Measurements from ENCODE around the gene AMFR.

The AMFR gene

GRCh38 chr16:56367764-56368163 is 57.6 kb downstream of the AMFR start:
- TF ChIP-seq, protein P1, sequence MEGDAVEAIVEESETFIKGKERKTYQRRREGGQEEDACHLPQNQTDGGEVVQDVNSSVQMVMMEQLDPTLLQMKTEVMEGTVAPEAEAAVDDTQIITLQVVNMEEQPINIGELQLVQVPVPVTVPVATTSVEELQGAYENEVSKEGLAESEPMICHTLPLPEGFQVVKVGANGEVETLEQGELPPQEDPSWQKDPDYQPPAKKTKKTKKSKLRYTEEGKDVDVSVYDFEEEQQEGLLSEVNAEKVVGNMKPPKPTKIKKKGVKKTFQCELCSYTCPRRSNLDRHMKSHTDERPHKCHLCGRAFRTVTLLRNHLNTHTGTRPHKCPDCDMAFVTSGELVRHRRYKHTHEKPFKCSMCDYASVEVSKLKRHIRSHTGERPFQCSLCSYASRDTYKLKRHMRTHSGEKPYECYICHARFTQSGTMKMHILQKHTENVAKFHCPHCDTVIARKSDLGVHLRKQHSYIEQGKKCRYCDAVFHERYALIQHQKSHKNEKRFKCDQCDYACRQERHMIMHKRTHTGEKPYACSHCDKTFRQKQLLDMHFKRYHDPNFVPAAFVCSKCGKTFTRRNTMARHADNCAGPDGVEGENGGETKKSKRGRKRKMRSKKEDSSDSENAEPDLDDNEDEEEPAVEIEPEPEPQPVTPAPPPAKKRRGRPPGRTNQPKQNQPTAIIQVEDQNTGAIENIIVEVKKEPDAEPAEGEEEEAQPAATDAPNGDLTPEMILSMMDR (IDR thresholded peaks at IDR 0.05; ENCODE audit: borderline replicate concordance, control extremely low read depth, extremely low read depth, insufficient read depth, missing control alignments), result no peak
- in situ Hi-C loops (cut with MboI; ENCODE audit: low sequenced_read_pairs, unreplicated experiment), result no loop called here
- DNase-seq (ENCODE audit: low spot score), result no peak

- DNase-seq (ENCODE audit: low spot score), result no peak
- TF ChIP-seq, protein P1 (IDR thresholded peaks at IDR 0.05; ENCODE audit: borderline replicate concordance, control extremely low read depth, extremely low read depth, insufficient read depth, missing control alignments), result no peak
- in situ Hi-C loops (cut with MboI; ENCODE audit: low sequenced_read_pairs, unreplicated experiment), result no loop called here
Observed at GRCh38 chr16:56366945-56367344, 58.4 kb downstream of the AMFR start.

- TF ChIP-seq, protein P1 (IDR thresholded peaks at IDR 0.05; ENCODE audit: borderline replicate concordance, control extremely low read depth, extremely low read depth, insufficient read depth, missing control alignments), result no peak
- DNase-seq (ENCODE audit: low spot score), result peak; percentile 6
- in situ Hi-C loops (cut with MboI; ENCODE audit: low sequenced_read_pairs, unreplicated experiment), result no loop called here
Observed at GRCh38 chr16:56365552-56365951, 59.8 kb downstream of the AMFR start.

GRCh38 chr16:56364865-56365264 is 60.5 kb downstream of the AMFR start:
- in situ Hi-C loops (cut with MboI; ENCODE audit: low sequenced_read_pairs, unreplicated experiment), result no loop called here
- TF ChIP-seq, protein P1 (IDR thresholded peaks at IDR 0.05; ENCODE audit: borderline replicate concordance, control extremely low read depth, extremely low read depth, insufficient read depth, missing control alignments), result no peak
- no peak for DNase-seq (ENCODE audit: low spot score)

- TF ChIP-seq, protein P1 (IDR thresholded peaks at IDR 0.05; ENCODE audit: borderline replicate concordance, control extremely low read depth, extremely low read depth, insufficient read depth, missing control alignments), result no peak
- in situ Hi-C loops (cut with MboI; ENCODE audit: low sequenced_read_pairs, unreplicated experiment), result no loop called here
- DNase-seq (ENCODE audit: low spot score), result no peak
Observed at GRCh38 chr16:56363781-56364565, 61.4 kb downstream of the AMFR start.

GRCh38 chr16:56363181-56363716 is 62.1 kb downstream of the AMFR start:
- in situ Hi-C loops (cut with MboI; ENCODE audit: low sequenced_read_pairs, unreplicated experiment), result no loop called here
- DNase-seq (ENCODE audit: low spot score), result no peak
- TF ChIP-seq, protein P1 (IDR thresholded peaks at IDR 0.05; ENCODE audit: borderline replicate concordance, control extremely low read depth, extremely low read depth, insufficient read depth, missing control alignments), result no peak

Data from GM13976 (cell line).